ENCODE measurements around the gene TBC1D16.
A peak's percentile ranks its signal among the peaks of the same experiment; 100 is the strongest.

TBC1D16 gene

DNA sequence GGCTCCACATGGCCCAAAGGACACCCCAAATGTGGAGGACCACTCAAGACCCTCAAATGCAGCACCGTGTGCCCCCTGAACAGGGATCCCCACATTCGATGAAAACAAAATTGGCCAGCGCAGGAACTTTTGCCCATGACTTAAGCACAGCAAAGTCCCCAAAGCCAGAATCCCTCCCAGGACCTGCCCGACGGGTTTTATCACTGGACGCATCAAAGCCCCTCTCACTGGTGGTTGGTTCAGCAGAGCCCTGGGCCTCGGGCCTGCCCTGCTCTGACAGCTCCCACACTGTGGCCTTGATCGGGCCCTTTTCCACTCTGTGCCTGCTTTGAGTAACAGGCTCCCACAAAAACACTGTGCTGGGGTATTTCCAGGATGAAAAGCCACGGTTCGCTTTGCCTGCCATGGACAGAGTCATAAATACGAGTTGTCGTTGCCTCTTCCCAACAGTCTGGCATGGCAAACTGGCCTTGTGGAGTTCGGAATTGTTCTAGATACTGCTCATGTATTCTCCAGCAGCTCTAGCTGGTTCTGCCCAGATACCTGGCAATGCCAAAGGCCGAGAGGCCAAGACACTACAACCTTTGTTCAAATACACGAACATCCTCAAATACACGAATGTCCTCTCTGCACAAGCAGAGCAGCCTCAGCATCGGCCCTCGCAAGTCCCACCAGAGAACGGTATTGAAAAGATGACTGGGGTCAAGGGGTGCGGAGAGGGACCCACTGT lies 46.4 kb downstream of the TBC1D16 start:
- H3K27ac ChIP-seq, result no peak overlapping the region
- TF ChIP-seq, protein P1, sequence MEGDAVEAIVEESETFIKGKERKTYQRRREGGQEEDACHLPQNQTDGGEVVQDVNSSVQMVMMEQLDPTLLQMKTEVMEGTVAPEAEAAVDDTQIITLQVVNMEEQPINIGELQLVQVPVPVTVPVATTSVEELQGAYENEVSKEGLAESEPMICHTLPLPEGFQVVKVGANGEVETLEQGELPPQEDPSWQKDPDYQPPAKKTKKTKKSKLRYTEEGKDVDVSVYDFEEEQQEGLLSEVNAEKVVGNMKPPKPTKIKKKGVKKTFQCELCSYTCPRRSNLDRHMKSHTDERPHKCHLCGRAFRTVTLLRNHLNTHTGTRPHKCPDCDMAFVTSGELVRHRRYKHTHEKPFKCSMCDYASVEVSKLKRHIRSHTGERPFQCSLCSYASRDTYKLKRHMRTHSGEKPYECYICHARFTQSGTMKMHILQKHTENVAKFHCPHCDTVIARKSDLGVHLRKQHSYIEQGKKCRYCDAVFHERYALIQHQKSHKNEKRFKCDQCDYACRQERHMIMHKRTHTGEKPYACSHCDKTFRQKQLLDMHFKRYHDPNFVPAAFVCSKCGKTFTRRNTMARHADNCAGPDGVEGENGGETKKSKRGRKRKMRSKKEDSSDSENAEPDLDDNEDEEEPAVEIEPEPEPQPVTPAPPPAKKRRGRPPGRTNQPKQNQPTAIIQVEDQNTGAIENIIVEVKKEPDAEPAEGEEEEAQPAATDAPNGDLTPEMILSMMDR (IDR thresholded peaks at IDR 0.05), result no peak
- no peaks in the 10 kb centered on the region for H3K36me3 ChIP-seq
- peaks cover 0 to 50% (median 22%) of the 10 kb centered on the region in 4 donors for H3K4me1 ChIP-seq
- DNase-seq, result no peak
- no peaks in the 10 kb centered on the region for H3K9me3 ChIP-seq
- intact Hi-C loops (cut with DNase I; ENCODE audit: low total_unique reads), result no loop called here
- H3K4me3 ChIP-seq, result no peak overlapping the region
- peaks cover 0 to 18% of the 10 kb centered on the region in 2 donors for H3K27me3 ChIP-seq

DNA sequence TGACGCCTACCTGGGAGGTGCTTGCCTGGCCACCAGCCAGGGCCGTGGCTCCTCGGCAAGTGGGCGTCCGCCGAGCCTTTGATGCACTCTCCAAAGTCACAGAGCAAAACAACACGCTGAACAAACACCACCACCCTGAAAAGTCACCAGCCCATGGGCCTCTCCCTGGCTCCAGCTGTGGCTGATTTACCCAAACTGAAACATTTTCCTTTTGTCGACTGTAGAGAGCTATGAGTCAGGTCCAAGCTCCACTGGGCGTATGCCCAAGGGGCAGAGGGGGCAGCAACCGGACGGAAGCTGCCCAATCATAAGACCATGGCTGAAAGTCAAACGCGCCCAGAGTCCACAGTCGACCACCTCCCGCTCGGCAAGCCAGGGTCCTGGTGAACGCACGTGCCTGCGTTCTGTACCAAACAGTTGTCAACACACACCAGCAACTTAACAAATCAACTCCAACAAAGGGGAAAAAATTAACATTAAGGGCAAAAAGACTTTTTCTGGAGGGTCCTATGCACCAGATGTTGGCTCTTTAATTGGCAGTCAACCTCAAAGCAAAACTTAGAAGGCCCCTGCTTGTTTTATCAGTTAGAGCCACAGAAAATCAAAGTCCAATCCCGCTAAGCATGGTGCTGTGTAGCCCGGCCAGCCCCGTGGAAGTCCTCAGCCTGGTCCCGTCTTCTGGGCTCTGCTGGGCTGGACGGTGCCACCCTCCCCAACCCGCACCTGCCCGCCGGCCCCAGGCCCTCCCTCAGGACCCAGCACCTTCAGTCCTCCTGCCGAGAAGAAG lies 47.3 kb downstream of the TBC1D16 start:
- Histone ChIP-seq H3K4me1 (peaks cover 0 to 43% (median 22%) of the 10 kb centered on the region in 4 donors), H3K36me3 (no peaks in the 10 kb centered on the region), H3K27ac (no peak overlapping the region), H3K27me3 (peaks cover 0 to 9% of the 10 kb centered on the region in 2 donors), H3K4me3 (no peak overlapping the region), H3K9me3 (no peaks in the 10 kb centered on the region)
- intact Hi-C loops (cut with DNase I; ENCODE audit: low total_unique reads), result no loop called here
- no peak for DNase-seq
- TF ChIP-seq, protein P1 (IDR thresholded peaks at IDR 0.05), result no peak

DNA sequence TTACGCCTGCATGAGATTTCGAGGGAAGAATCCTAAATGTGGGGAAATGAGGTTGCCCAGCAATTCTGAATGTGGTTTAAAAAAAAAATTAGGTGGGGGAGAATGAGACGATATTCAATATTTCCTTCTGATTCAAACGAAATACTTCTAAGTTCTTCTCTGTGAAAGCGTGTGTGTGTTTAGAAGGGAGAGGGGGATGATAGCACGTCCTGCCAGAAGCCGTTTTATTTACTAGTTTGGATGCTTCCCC lies 47.8 kb downstream of the TBC1D16 start:
- H3K36me3 ChIP-seq, result no peaks in the 10 kb centered on the region
- H3K4me1 ChIP-seq, result peaks cover 0 to 41% (median 21%) of the 10 kb centered on the region in 4 donors
- no peak overlapping the region for H3K27ac ChIP-seq
- H3K4me3 ChIP-seq, result no peak overlapping the region
- intact Hi-C loops (cut with DNase I; ENCODE audit: low total_unique reads), result no loop called here
- H3K27me3 ChIP-seq, result peaks cover 0 to 4% of the 10 kb centered on the region in 2 donors
- TF ChIP-seq, protein P1 (IDR thresholded peaks at IDR 0.05), result no peak
- DNase-seq, result no peak
- no peaks in the 10 kb centered on the region for H3K9me3 ChIP-seq

DNA sequence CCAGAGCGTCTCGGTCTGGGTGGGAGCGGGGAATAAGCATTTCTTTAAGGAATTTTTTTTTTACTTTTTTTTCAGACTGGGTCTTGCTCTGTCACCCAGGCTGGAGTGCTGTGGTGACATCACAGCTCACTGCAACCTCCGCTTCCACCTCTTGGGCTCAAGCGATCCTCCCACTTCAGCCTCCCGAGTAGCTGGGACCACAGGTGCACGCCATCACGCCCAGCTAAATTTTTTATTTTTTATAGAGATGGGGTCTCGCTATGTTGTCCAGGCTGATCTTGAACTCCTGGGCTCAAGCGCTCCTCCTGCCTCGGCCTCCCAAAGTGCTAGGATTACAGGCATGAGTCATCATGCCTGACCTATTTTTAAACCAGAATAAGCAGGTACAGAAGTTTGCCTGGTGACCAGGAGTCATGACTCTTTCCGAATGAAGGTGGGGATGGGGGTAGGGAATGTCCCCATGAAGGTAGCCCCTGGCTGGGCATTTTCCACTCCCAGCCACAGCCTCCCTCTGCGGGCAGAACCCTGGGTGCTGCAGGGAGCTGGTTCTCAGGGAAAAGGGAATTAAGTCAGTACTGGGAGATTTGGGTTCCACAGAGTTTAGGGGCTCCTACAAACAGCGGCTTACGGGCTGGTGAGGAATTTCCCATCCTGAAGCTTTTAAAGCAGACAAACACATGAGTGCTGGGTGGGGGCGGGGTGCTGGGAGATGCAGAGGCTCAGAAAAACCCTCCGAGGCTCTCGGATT lies 48.3 kb downstream of the TBC1D16 start:
- peaks cover 0 to 36% (median 17%) of the 10 kb centered on the region in 4 donors for H3K4me1 ChIP-seq
- no peaks in the 10 kb centered on the region for H3K36me3 ChIP-seq
- no peaks in the 10 kb centered on the region for H3K9me3 ChIP-seq
- TF ChIP-seq, protein P1 (IDR thresholded peaks at IDR 0.05), result no peak
- intact Hi-C loops (cut with DNase I; ENCODE audit: low total_unique reads), result no loop called here
- H3K27me3 ChIP-seq, result no peaks in the 10 kb centered on the region
- DNase-seq, result no peak
- no peak overlapping the region for H3K27ac ChIP-seq
- H3K4me3 ChIP-seq, result no peak overlapping the region

DNA sequence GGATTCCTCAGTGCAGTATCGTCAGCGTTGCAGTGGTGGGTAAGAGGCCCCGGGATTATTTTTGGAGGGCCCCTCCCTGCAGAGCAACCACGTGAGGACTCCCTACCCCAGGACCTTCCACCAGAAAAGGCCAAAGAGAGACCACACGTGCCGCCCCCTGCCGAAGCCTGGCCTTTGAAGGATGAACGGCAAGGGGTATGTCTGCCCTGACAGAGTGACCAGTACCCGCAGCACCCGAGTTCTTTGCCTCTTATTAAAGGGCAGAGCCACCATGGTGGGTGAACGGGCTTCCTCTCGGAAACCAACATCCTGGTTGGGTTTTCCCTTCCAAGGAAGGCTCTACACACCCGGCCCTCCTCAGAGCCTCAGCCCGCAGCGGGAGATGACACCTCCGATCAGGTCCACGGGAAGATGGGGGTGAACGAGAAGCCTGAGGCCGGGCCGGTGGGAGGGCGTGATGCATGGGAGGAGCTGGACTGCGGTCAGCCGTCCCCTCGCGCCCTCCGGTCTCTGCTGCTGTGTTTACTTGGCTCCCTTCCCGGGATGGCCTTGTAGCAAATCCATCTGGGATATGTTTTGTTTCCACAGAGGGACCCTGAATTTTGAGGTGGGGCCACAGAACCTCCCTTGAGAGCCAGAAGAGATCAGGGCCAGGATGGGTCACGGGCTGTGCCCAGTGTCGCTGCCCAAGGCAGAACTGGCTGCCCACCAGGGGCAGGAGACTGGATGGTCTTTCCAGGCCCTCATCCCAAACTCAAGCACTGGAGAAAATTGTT lies 49.1 kb downstream of the TBC1D16 start:
- DNase-seq, result peak in 1 of 2 donors; percentile 20
- Histone ChIP-seq H3K27ac (no peak overlapping the region), H3K9me3 (no peaks in the 10 kb centered on the region), H3K4me1 (peaks cover 0 to 28% (median 10%) of the 10 kb centered on the region in 4 donors), H3K36me3 (no peaks in the 10 kb centered on the region), H3K27me3 (no peaks in the 10 kb centered on the region), H3K4me3 (no peak overlapping the region)
- intact Hi-C loops (cut with DNase I; ENCODE audit: low total_unique reads), result no loop called here
- TF ChIP-seq, protein P1 (IDR thresholded peaks at IDR 0.05), result no peak
